ENCODE measurements around the gene PIP5KL1. TPM values are rescaled to one million over a fixed set of nuclear protein-coding genes. Genes with fewer than 3 reads are reported as not detected.

The PIP5KL1 gene
- total and polyA plus RNA-seq, 2 donors (not counting 3 experiments of a cell fraction or from before 2014, with no cell fraction given) = 1.5 to 2.9 TPM

- dilution Hi-C loops (cut with MboI; ENCODE audit: extremely low pct_ligation_motif_present, low sequenced_read_pairs) = no loop called here
- no peaks in the 10 kb centered on the region for H3K9me3 ChIP-seq (replicated peaks; ENCODE audit: control insufficient read depth, insufficient read depth, low read length)
- no peak overlapping the region for H3K4me3 ChIP-seq (replicated peaks in 1 of 3; ENCODE audit: insufficient read depth in 1 of 3, low read depth in 1 of 3, low read length in 3 of 3)
- TF ChIP-seq POLR2AphosphoS5 (IDR thresholded peaks at IDR 0.05; ENCODE audit: insufficient read depth, low read depth, low read length) = peak; percentile 95
- no peak for TF ChIP-seq EZH2 (IDR thresholded peaks at IDR 0.05; ENCODE audit: borderline replicate concordance, low read depth, low read length, severe bottlenecking)
- peak; percentile 69 for TF ChIP-seq MYC (IDR thresholded peaks at IDR 0.05; ENCODE audit: low read depth, low read length)
- no peak for TF ChIP-seq GATA2 (IDR thresholded peaks at IDR 0.05; ENCODE audit: insufficient read depth, insufficient read length, low read depth, low read length)
- peak; percentile 95 for TF ChIP-seq JUN (IDR thresholded peaks at IDR 0.05; ENCODE audit: borderline replicate concordance, insufficient read depth, insufficient read length, low read depth)
- no peak for TF ChIP-seq CTCF (IDR thresholded peaks at IDR 0.05; ENCODE audit: extremely low read depth in 1 of 2, insufficient read depth in 1 of 2, low read depth in 1 of 2, low read length in 2 of 2)
- TF ChIP-seq MAX (IDR thresholded peaks at IDR 0.05; ENCODE audit: insufficient read depth, insufficient read length) = no peak
- no peak for TF ChIP-seq POLR2A (IDR thresholded peaks at IDR 0.05; ENCODE audit: low read depth, low read length)
- peak; percentile 99 for TF ChIP-seq FOS (IDR thresholded peaks at IDR 0.05; ENCODE audit: borderline replicate concordance, insufficient read depth, low read length)
- H3K4me1 ChIP-seq (ENCODE audit: control insufficient read depth, extremely low read depth, insufficient read depth, low read length) = peaks cover 39% of the 10 kb centered on the region
- ChIA-PET CTCF (interaction anchor here (0.6 to 4.5 kb wide), 12 partner anchors 10 to 705 kb away, joined by 3 to 38 read pairs (median 3); partner anchors contain the start of genes ENG, ST6GALNAC6 and TOR2A), POLR2A (no interaction called here)
- peak; percentile 99 for DNase-seq (ENCODE audit: low read depth, low spot score)
- peak; percentile 100 for FAIRE-seq
- BruUV-seq (replicated peaks) = no TSS peak
- H3K9ac ChIP-seq (replicated peaks; ENCODE audit: extremely low read depth, insufficient read depth, low read length) = no peak overlapping the region
- peak overlapping the region; percentile 66 for H3K27ac ChIP-seq (ENCODE audit: insufficient read depth, low read depth, low read length)
- H3K36me3 ChIP-seq (ENCODE audit: control insufficient read depth in 2 of 2, extremely low read depth in 1 of 2, insufficient read depth in 2 of 2, low read length in 2 of 2) = peaks cover 0 to 2% of the 10 kb centered on the region in 2 experiments
- H2AFZ ChIP-seq (ENCODE audit: low read depth, low read length) = no peak overlapping the region
- no peaks in the 10 kb centered on the region for H3K27me3 ChIP-seq (ENCODE audit: control insufficient read depth in 2 of 2, insufficient read depth in 2 of 2, low read length in 2 of 2)
- H3K9me1 ChIP-seq (replicated peaks; ENCODE audit: control insufficient read depth, extremely low read depth, insufficient read depth, low read length) = no peaks in the 10 kb centered on the region
- intact Hi-C loops (cut with micrococcal nuclease) = loop anchor here (1.0 to 10.0 kb wide), 5 partner anchors 37 to 417 kb away; no protein-coding TSS in a partner anchor
- H3K4me2 ChIP-seq (ENCODE audit: insufficient read depth, low read length) = no peak overlapping the region
- H4K20me1 ChIP-seq (replicated peaks; ENCODE audit: control insufficient read depth, extremely low read depth, insufficient read depth, low read length) = no peaks in the 10 kb centered on the region
- peaks cover 12% of the 10 kb centered on the region for H3K79me2 ChIP-seq (ENCODE audit: control insufficient read depth, insufficient read depth, low read length)
Measured at GRCh38 chr9:127919253-127919815, 11.2 kb downstream of the PIP5KL1 start.

Measured in endothelial cell of umbilical vein (primary cell).